Peyer's patch (tissue), 4 donors: ENCODE results near the gene CCDC192.

ENCODE experiments used
- POLR2A ChIP-seq, 2 donors: fragments of 450-650 bp; IDR thresholded peaks; one replicate each; pipeline ENCODE4 v1.5.1; 2017; ENCODE audit warnings: antibody characterized with exemption in 2 of 2, mild to moderate bottlenecking in 2 of 2, moderate library complexity in 2 of 2
- TF ChIP-seq, protein P1 (sequence below), 6 experiments: fragments of 450-650 bp in 4 of 6; fragments of 200-600 bp in 2 of 6; sonication (generic) in 1 of 6; IDR thresholded peaks; one replicate each; pipeline ENCODE4 v1.5.1; 2017 to 2019; ENCODE audit warnings: antibody characterized with exemption in 6 of 6, mild to moderate bottlenecking in 3 of 6, moderate library complexity in 1 of 6

DNA sequence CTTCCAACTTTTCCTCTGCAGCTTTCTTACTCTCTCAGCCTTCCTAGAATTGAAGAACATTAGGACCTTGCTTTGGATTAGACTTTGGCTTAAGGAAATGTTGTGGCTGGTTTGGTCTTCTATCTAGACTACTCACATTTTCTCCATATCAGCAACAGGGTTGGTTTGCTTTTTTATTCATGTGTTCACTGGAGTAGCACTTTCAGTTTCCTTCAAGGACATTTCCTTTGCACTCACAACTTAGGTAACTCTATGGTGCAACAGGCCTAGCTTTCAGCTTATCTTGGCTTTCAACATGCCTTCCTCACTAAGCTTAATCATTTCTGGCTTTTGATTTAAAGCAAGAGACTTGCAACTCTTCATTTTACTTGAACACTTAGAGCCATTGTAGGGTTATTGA, 153.1 kb downstream of the CCDC192 start:
- TF ChIP-seq POLR2A (IDR thresholded peaks at IDR 0.05) = no peak
- TF ChIP-seq, protein P1, sequence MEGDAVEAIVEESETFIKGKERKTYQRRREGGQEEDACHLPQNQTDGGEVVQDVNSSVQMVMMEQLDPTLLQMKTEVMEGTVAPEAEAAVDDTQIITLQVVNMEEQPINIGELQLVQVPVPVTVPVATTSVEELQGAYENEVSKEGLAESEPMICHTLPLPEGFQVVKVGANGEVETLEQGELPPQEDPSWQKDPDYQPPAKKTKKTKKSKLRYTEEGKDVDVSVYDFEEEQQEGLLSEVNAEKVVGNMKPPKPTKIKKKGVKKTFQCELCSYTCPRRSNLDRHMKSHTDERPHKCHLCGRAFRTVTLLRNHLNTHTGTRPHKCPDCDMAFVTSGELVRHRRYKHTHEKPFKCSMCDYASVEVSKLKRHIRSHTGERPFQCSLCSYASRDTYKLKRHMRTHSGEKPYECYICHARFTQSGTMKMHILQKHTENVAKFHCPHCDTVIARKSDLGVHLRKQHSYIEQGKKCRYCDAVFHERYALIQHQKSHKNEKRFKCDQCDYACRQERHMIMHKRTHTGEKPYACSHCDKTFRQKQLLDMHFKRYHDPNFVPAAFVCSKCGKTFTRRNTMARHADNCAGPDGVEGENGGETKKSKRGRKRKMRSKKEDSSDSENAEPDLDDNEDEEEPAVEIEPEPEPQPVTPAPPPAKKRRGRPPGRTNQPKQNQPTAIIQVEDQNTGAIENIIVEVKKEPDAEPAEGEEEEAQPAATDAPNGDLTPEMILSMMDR (IDR thresholded peaks at IDR 0.05) = no peak
